Frontal cortex (tissue), 4 donors: Measurements from ENCODE around the gene GLRX. TPM values are rescaled to one million over a fixed set of nuclear protein-coding genes. Genes with fewer than 3 reads are reported as not detected.
A peak's percentile ranks its signal among the peaks of the same experiment; 100 is the strongest.
"Not testable (repeated sequence)": the region's sequence is repeated elsewhere in the genome, so short reads cannot be mapped to it uniquely, and the experiment has no call there.

ENCODE experiments used
- DNase-seq, 2 donors: peaks; one replicate each; pipeline ENCODE4 v3.0.0; 2012; ENCODE audit warnings: low spot score in 2 of 2
- FAIRE-seq: peaks from 2 replicates; lab custom pipeline; 2012; peaks lifted over from hg19 to GRCh38; lab: Jason Lieb, UNC
- total RNA-seq: library from RNA; depleted of rRNA; stranded (reverse); fragments of >200 nt; gene quantifications from one replicate; pipeline ENCODE4 v1.2.3, GENCODE V29; 2014
- donor health status: control.
- donor health status: control.
- donor health status: control.

The GLRX gene
- 9.8 TPM for total RNA-seq

- DNase-seq (peak in 1 of 2 donors; percentile 51), FAIRE-seq (no peak)
These were observed at the start of gene GLRX for GRCh38 chr5:95822542-95823181. Gene GLRX, minus strand, starts transcription at chr5:95822726. Its CDS starts 64 bp downstream, at chr5:95822662.

- FAIRE-seq (no peak), DNase-seq (no peak)
These were observed 48.8 kb upstream of the GLRX start for GRCh38 chr5:95871146-95871806.

GRCh38 chr5:95870105-95870672 lies 47.7 kb upstream of the GLRX start:
- DNase-seq (no peak), FAIRE-seq (no peak)

GRCh38 chr5:95869173-95869855 lies 46.8 kb upstream of the GLRX start:
- not testable (repeated sequence) for DNase-seq, FAIRE-seq

- DNase-seq (no peak), FAIRE-seq (no peak)
These were observed 45.6 kb upstream of the GLRX start for GRCh38 chr5:95868136-95868535.

GRCh38 chr5:95866435-95867040 lies 44.0 kb upstream of the GLRX start:
- FAIRE-seq = no peak
- no peak for DNase-seq

- FAIRE-seq (no peak), DNase-seq (no peak)
These were observed 42.5 kb upstream of the GLRX start for GRCh38 chr5:95864944-95865504.

- FAIRE-seq = no peak
These were observed 41.9 kb upstream of the GLRX start for GRCh38 chr5:95864456-95864855.

GRCh38 chr5:95863383-95863757 lies 40.8 kb upstream of the GLRX start:
- FAIRE-seq (no peak), DNase-seq (no peak)

More at GRCh38 chr5:95864456-95864855, 41.9 kb upstream of the GLRX start:
- DNase-seq = no peak

- FAIRE-seq (no peak), DNase-seq (no peak)
These were observed 40.3 kb upstream of the GLRX start for GRCh38 chr5:95862671-95863382.

- FAIRE-seq (no peak), DNase-seq (no peak)
These were observed 39.5 kb upstream of the GLRX start for GRCh38 chr5:95861864-95862561.

- DNase-seq (no peak), FAIRE-seq (no peak)
These were observed 38.8 kb upstream of the GLRX start for GRCh38 chr5:95861221-95861863.

- DNase-seq = no peak
- FAIRE-seq = no peak
These were observed 37.1 kb upstream of the GLRX start for GRCh38 chr5:95859661-95860060.

GRCh38 chr5:95858661-95859595 lies 36.4 kb upstream of the GLRX start:
- DNase-seq (peak; percentile 72 to 87), FAIRE-seq (no peak)

GRCh38 chr5:95858023-95858461 lies 35.5 kb upstream of the GLRX start:
- FAIRE-seq = no peak
- DNase-seq = no peak

GRCh38 chr5:95857185-95857945 lies 34.8 kb upstream of the GLRX start:
- peak in 1 of 2 donors; percentile 60 for DNase-seq
- FAIRE-seq = no peak
